Loucy (cell line): Measurements from ENCODE around the gene GSTP1.

ENCODE experiments used
- H2AFZ ChIP-seq: fragments of 200-600 bp; sonication (generic); 2 replicates; pipeline ENCODE4 v1.6.0; 2016; ENCODE audit warnings: antibody characterized with exemption, mild to moderate bottlenecking, low read length, moderate library complexity
- H3F3A ChIP-seq: fragments of 200-600 bp; 2 replicates; pipeline ENCODE4 v1.6.0; 2016; ENCODE audit warnings: antibody characterized with exemption, low read depth, mild to moderate bottlenecking
- H3K27me3 ChIP-seq: fragments of 200-600 bp; sonication (generic); 2 replicates; pipeline ENCODE4 v1.6.1; 2014; ENCODE audit warnings: low read length, mild to moderate bottlenecking; ENCODE audit not compliant: insufficient read depth, poor library complexity, severe bottlenecking
- H3K36me3 ChIP-seq: fragments of 200-600 bp; sonication (generic); 2 replicates; pipeline ENCODE4 v1.6.1; 2016; ENCODE audit warnings: low read length; ENCODE audit not compliant: insufficient read depth
- H3K4me1 ChIP-seq: fragments of 200-600 bp; sonication (generic); 2 replicates; pipeline ENCODE4 v1.5.1; 2014; ENCODE audit warnings: low read length, mild to moderate bottlenecking; ENCODE audit not compliant: insufficient read depth, poor library complexity, severe bottlenecking
- H3K4me2 ChIP-seq: fragments of 200-600 bp; sonication (generic); 2 replicates; pipeline ENCODE4 v1.6.0; 2014; ENCODE audit warnings: antibody characterized with exemption, low read length, low read depth, mild to moderate bottlenecking; ENCODE audit not compliant: poor library complexity, severe bottlenecking
- H3K4me3 ChIP-seq: fragments of 200-600 bp; sonication (generic); 2 replicates; pipeline ENCODE4 v1.5.1; 2014; ENCODE audit warnings: low read length, mild to moderate bottlenecking, mixed read lengths; ENCODE audit not compliant: poor library complexity, severe bottlenecking
- H3K79me2 ChIP-seq: fragments of 200-600 bp; sonication (generic); 2 replicates; pipeline ENCODE4 v1.6.1; 2014; ENCODE audit warnings: low read length; ENCODE audit not compliant: insufficient read depth
- H3K9ac ChIP-seq: fragments of 200-600 bp; sonication (generic); 2 replicates; pipeline ENCODE4 v1.6.0; 2014; ENCODE audit warnings: mild to moderate bottlenecking, low read depth, low read length, moderate library complexity; ENCODE audit not compliant: poor library complexity, severe bottlenecking
- H3K9me2 ChIP-seq: fragments of 200-600 bp; sonication (generic); replicated peaks from 2 replicates; pipeline ENCODE4 v1.6.1; 2016; ENCODE audit warnings: low read depth, low read length, mixed read lengths
- H3K9me3 ChIP-seq: fragments of 200-600 bp; sonication (generic); 2 replicates; pipeline ENCODE4 v1.6.1; 2014; ENCODE audit warnings: mild to moderate bottlenecking, antibody characterized with exemption, low read length, low read depth; ENCODE audit not compliant: insufficient read depth
- H4K20me1 ChIP-seq: fragments of 200-600 bp; sonication (generic); 2 replicates; pipeline ENCODE4 v1.6.0; 2014; ENCODE audit warnings: antibody characterized with exemption, low read length, mild to moderate bottlenecking; ENCODE audit not compliant: insufficient read depth, poor library complexity, severe bottlenecking
- EZH2phosphoT487 ChIP-seq: fragments of 200-600 bp; IDR thresholded peaks from 2 replicates; pipeline ENCODE4 v1.6.1; 2018; ENCODE audit warnings: antibody characterized with exemption, mild to moderate bottlenecking, moderate library complexity, borderline replicate concordance
- TF ChIP-seq, protein P1 (sequence below): fragments of 200-600 bp; sonication (generic); conservative IDR thresholded peaks from 2 replicates; pipeline ENCODE4 v1.5.1; 2014; ENCODE audit warnings: mild to moderate bottlenecking, antibody characterized with exemption, low read length

The GSTP1 gene

DNA sequence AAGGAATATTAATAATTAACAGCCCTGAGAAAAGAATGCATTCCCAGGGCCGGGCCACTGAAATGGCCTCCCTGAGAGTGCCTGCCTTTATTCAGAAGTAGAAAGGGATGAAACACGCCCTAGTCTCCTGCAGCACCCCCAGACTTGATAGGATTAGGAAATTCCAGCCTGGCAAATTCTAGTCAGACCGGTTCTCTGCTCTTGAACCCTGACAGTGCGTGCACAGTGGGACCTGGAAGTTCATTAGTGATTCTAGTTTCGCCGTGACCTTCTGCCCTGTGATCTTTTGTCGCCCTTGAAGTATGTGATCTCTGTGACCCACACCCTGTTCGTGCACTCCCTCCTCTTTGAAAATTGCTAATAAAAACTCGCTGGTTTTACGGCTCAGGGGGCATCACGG lies 2.1 kb upstream of the GSTP1 start:
- Histone ChIP-seq H3K79me2 (peaks cover 39% of the 10 kb centered on the region), H2AFZ (no peak overlapping the region), H3K27me3 (peaks cover 7% of the 10 kb centered on the region), H3F3A (no peaks in the 10 kb centered on the region; the same call in 1 of the 2 replicates), H3K4me3 (no peak overlapping the region), H3K9ac (no peak overlapping the region), H3K9me2 (no peaks in the 10 kb centered on the region), H3K9me3 (no peaks in the 10 kb centered on the region), H4K20me1 (peaks cover 28% of the 10 kb centered on the region), H3K36me3 (peaks cover 20% of the 10 kb centered on the region; the same call in 1 of the 2 replicates), H3K4me2 (no peak overlapping the region), H3K4me1 (peaks cover 54% of the 10 kb centered on the region)
- TF ChIP-seq EZH2phosphoT487, result no peak
- TF ChIP-seq, protein P1, sequence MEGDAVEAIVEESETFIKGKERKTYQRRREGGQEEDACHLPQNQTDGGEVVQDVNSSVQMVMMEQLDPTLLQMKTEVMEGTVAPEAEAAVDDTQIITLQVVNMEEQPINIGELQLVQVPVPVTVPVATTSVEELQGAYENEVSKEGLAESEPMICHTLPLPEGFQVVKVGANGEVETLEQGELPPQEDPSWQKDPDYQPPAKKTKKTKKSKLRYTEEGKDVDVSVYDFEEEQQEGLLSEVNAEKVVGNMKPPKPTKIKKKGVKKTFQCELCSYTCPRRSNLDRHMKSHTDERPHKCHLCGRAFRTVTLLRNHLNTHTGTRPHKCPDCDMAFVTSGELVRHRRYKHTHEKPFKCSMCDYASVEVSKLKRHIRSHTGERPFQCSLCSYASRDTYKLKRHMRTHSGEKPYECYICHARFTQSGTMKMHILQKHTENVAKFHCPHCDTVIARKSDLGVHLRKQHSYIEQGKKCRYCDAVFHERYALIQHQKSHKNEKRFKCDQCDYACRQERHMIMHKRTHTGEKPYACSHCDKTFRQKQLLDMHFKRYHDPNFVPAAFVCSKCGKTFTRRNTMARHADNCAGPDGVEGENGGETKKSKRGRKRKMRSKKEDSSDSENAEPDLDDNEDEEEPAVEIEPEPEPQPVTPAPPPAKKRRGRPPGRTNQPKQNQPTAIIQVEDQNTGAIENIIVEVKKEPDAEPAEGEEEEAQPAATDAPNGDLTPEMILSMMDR, result no peak

DNA sequence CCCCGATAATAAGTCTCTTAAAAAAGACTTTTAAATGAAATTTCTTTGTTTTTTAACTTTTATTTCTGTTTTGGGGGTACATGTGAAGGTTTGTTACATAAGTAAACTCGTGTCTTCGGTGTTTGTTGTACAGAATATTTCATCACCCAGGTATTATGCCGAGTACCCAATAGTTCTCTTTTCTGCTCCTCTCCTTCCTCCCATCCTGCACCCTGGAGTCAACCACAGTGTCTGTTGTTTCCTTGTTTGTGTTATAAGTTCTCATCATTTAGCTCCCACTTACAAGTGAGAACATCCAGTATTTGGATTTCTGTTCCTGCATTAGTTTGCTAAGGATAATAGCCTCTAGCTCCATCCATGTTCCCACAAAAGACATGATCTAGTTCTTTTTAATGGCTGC lies 1.6 kb upstream of the GSTP1 start:
- H3K4me1 ChIP-seq, result peaks cover 59% of the 10 kb centered on the region
- peaks cover 33% of the 10 kb centered on the region for H4K20me1 ChIP-seq
- no peaks in the 10 kb centered on the region for H3K9me3 ChIP-seq
- no peaks in the 10 kb centered on the region; the same call in 1 of the 2 replicates for H3F3A ChIP-seq
- no peaks in the 10 kb centered on the region for H3K9me2 ChIP-seq
- TF ChIP-seq, protein P1, result no peak
- TF ChIP-seq EZH2phosphoT487, result no peak
- peaks cover 45% of the 10 kb centered on the region for H3K79me2 ChIP-seq
- peak overlapping the region; percentile 32 for H3K9ac ChIP-seq
- H3K36me3 ChIP-seq, result peaks cover 26% of the 10 kb centered on the region
- H3K27me3 ChIP-seq, result peaks cover 7% of the 10 kb centered on the region
- H3K4me3 ChIP-seq, result peak overlapping the region; percentile 51
- no peak overlapping the region for H2AFZ ChIP-seq
- peak overlapping the region; percentile 50 for H3K4me2 ChIP-seq

DNA sequence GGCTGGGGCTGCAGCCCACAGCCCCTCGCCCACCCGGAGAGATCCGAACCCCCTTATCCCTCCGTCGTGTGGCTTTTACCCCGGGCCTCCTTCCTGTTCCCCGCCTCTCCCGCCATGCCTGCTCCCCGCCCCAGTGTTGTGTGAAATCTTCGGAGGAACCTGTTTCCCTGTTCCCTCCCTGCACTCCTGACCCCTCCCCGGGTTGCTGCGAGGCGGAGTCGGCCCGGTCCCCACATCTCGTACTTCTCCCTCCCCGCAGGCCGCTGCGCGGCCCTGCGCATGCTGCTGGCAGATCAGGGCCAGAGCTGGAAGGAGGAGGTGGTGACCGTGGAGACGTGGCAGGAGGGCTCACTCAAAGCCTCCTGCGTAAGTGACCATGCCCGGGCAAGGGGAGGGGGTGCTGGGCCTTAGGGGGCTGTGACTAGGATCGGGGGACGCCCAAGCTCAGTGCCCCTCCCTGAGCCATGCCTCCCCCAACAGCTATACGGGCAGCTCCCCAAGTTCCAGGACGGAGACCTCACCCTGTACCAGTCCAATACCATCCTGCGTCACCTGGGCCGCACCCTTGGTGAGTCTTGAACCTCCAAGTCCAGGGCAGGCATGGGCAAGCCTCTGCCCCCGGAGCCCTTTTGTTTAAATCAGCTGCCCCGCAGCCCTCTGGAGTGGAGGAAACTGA lies 731 bp downstream of the GSTP1 start:
- peaks cover 57% of the 10 kb centered on the region for H3K79me2 ChIP-seq
- H3K4me2 ChIP-seq, result peak overlapping the region; percentile 99
- H4K20me1 ChIP-seq, result peaks cover 45% of the 10 kb centered on the region
- H3K9me3 ChIP-seq, result no peaks in the 10 kb centered on the region
- no peak overlapping the region for H2AFZ ChIP-seq
- peak overlapping the region; percentile 99 for H3K9ac ChIP-seq
- H3K27me3 ChIP-seq, result peaks cover 7% of the 10 kb centered on the region
- no peaks in the 10 kb centered on the region for H3K9me2 ChIP-seq
- peak overlapping the region; percentile 92 for H3K4me3 ChIP-seq
- TF ChIP-seq EZH2phosphoT487, result no peak
- TF ChIP-seq, protein P1, result no peak
- peaks cover 50% of the 10 kb centered on the region for H3K4me1 ChIP-seq
- H3K36me3 ChIP-seq, result peaks cover 45% of the 10 kb centered on the region
- H3F3A ChIP-seq, result peaks cover 5% of the 10 kb centered on the region; the same call in 1 of the 2 replicates
